ENCODE data around the gene GTF2A1L. TPM values are rescaled to one million over a fixed set of nuclear protein-coding genes. Genes with fewer than 3 reads are reported as not detected.
A peak's percentile ranks its signal among the peaks of the same experiment; 100 is the strongest.

GTF2A1L gene
- total RNA-seq, 2 donors from 2014 or later: 1.5 TPM; not detected in 1

DNA sequence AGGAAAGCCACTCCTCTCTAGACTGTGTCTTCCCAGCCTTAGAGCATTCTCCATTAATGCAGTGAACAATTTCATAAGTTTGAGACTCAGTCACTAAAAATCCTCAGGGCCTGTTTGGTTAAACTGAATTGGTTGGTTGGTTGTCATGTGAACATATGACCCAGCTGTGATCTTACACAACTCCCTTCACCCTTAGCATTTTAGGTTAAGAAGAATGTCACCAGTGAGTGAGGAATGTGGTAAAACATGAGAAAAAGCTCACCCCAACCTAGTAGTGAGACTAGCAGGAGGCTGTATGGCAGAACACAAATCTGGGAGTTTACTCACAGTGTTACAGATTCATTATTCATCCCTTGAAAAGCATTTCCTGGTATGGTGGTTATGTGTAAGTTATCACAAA lies 105.5 kb downstream of the GTF2A1L start:
- H3K9me3 ChIP-seq: no peaks in the 10 kb centered on the region
- H3K4me1 ChIP-seq: no peaks in the 10 kb centered on the region
- H3K27me3 ChIP-seq: no peaks in the 10 kb centered on the region
- no peak for DNase-seq
- TF ChIP-seq, protein P1, sequence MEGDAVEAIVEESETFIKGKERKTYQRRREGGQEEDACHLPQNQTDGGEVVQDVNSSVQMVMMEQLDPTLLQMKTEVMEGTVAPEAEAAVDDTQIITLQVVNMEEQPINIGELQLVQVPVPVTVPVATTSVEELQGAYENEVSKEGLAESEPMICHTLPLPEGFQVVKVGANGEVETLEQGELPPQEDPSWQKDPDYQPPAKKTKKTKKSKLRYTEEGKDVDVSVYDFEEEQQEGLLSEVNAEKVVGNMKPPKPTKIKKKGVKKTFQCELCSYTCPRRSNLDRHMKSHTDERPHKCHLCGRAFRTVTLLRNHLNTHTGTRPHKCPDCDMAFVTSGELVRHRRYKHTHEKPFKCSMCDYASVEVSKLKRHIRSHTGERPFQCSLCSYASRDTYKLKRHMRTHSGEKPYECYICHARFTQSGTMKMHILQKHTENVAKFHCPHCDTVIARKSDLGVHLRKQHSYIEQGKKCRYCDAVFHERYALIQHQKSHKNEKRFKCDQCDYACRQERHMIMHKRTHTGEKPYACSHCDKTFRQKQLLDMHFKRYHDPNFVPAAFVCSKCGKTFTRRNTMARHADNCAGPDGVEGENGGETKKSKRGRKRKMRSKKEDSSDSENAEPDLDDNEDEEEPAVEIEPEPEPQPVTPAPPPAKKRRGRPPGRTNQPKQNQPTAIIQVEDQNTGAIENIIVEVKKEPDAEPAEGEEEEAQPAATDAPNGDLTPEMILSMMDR (IDR thresholded peaks at IDR 0.05): no peak
- no peak overlapping the region for H3K9ac ChIP-seq (ENCODE audit: low read depth in 2 of 2, low read length in 2 of 2)
- no peak overlapping the region for H3K27ac ChIP-seq
- intact Hi-C loops (cut with DNase I): no loop called here
- H3K4me3 ChIP-seq: no peak overlapping the region
- H3K36me3 ChIP-seq: no peaks in the 10 kb centered on the region

DNA sequence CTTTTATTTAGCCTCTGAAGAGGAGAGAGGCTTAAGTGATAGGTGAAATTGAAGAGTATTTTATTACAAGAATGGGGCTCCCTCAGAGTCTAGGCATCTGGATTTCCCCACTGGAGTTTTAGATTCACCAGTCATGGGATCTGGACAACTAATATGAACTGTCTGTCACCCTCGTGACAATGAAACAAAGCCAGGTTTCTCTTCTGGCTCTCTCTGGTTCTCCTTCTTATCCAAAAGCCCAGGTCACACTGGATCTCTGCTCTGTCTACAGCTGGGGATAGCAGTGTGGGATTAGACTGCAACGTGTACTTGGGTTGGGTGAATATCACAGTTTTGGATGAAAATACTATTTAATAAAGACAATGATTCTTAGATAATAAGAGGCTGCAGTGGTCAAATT lies 106.6 kb downstream of the GTF2A1L start:
- no peak for DNase-seq
- Histone ChIP-seq H3K9me3 (no peaks in the 10 kb centered on the region), H3K36me3 (no peaks in the 10 kb centered on the region), H3K4me3 (no peak overlapping the region), H3K27me3 (no peaks in the 10 kb centered on the region), H3K9ac (ENCODE audit: low read depth in 2 of 2, low read length in 2 of 2) (no peak overlapping the region), H3K27ac (no peak overlapping the region), H3K4me1 (no peaks in the 10 kb centered on the region)
- TF ChIP-seq, protein P1 (IDR thresholded peaks at IDR 0.05): no peak
- intact Hi-C loops (cut with DNase I): no loop called here

GRCh38 chr2:48725696-48726494 lies 108.2 kb downstream of the GTF2A1L start:
- Histone ChIP-seq H3K27me3 (no peaks in the 10 kb centered on the region), H3K4me3 (no peak overlapping the region), H3K27ac (no peak overlapping the region), H3K36me3 (no peaks in the 10 kb centered on the region), H3K9me3 (no peaks in the 10 kb centered on the region), H3K4me1 (no peaks in the 10 kb centered on the region), H3K9ac (ENCODE audit: low read depth in 2 of 2, low read length in 2 of 2) (no peak overlapping the region)
- DNase-seq: no peak
- TF ChIP-seq, protein P1 (IDR thresholded peaks at IDR 0.05): no peak
- intact Hi-C loops (cut with DNase I): loop anchor here (5.0 kb wide), 1 partner anchor 124 kb away; no protein-coding TSS in a partner anchor

GRCh38 chr2:48727560-48727959 lies 109.9 kb downstream of the GTF2A1L start:
- no peaks in the 10 kb centered on the region for H3K4me1 ChIP-seq

DNA sequence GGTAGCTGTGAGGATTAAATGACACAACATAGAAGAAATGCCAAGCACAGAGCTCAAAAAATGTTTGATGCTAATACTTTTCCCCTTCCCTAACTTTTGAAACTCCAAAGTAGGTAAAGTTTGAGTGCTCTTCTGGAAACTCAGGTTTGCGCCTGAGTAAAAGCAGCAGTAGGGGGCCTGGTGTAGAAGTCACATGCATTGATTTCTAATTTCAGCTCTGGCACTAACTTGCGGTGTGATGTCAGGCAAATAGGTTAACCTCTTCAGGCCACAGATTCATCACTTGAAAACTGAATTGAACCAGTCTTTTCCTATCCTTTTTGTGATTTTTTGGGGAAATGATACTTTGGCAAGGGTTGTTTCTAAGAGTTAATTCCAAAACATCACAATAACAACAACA lies 110.6 kb downstream of the GTF2A1L start:
- H3K27ac ChIP-seq: no peak overlapping the region
- H3K4me1 ChIP-seq: no peaks in the 10 kb centered on the region
- H3K27me3 ChIP-seq: no peaks in the 10 kb centered on the region
- H3K9ac ChIP-seq (ENCODE audit: low read depth in 2 of 2, low read length in 2 of 2): no peak overlapping the region
- no peaks in the 10 kb centered on the region for H3K36me3 ChIP-seq
- H3K9me3 ChIP-seq: no peaks in the 10 kb centered on the region
- TF ChIP-seq, protein P1 (IDR thresholded peaks at IDR 0.05): no peak
- intact Hi-C loops (cut with DNase I): loop anchor here (5.0 kb wide), 1 partner anchor 126 kb away; no protein-coding TSS in a partner anchor
- H3K4me3 ChIP-seq: no peak overlapping the region
- no peak for DNase-seq

More at GRCh38 chr2:48727560-48727959, 109.9 kb downstream of the GTF2A1L start:
- no peaks in the 10 kb centered on the region for H3K27me3 ChIP-seq
- no peaks in the 10 kb centered on the region for H3K36me3 ChIP-seq
- H3K4me3 ChIP-seq: no peak overlapping the region
- no peak overlapping the region for H3K27ac ChIP-seq
- intact Hi-C loops (cut with DNase I): loop anchor here (5.0 kb wide), 1 partner anchor 125 kb away; no protein-coding TSS in a partner anchor
- TF ChIP-seq, protein P1 (IDR thresholded peaks at IDR 0.05): peak; percentile 28
- no peak for DNase-seq
- no peak overlapping the region for H3K9ac ChIP-seq (ENCODE audit: low read depth in 2 of 2, low read length in 2 of 2)
- no peaks in the 10 kb centered on the region for H3K9me3 ChIP-seq
